Endothelial cell of umbilical vein (primary cell): ENCODE results near the gene BOLL.

ENCODE experiments used
- CTCF ChIP-seq, 2 donors: IDR thresholded peaks; 1 replicate in 1 of 2; 2 replicates in 1 of 2; pipeline ENCODE4 v1.5.1; 2011; ENCODE audit warnings: low read length in 2 of 2, mild to moderate bottlenecking in 2 of 2, moderate library complexity in 2 of 2, control low read depth in 1 of 2, inconsistent platforms in 1 of 2, low read depth in 1 of 2; ENCODE audit not compliant: insufficient read depth in 1 of 2; ENCODE audit errors: extremely low read depth in 1 of 2
- EZH2 ChIP-seq: IDR thresholded peaks from 2 replicates; pipeline ENCODE4 v1.6.1; 2012; ENCODE audit warnings: borderline replicate concordance, low read depth, mild to moderate bottlenecking, moderate library complexity, low read length, inconsistent platforms; ENCODE audit not compliant: severe bottlenecking
- JUN ChIP-seq: IDR thresholded peaks from 2 replicates; pipeline ENCODE4 v1.6.1; 2011; ENCODE audit warnings: borderline replicate concordance, low read depth; ENCODE audit not compliant: insufficient read length, insufficient read depth
- MYC ChIP-seq: IDR thresholded peaks from one replicate; pipeline ENCODE4 v1.6.1; 2011; ENCODE audit warnings: mild to moderate bottlenecking, low read depth, low read length
- POLR2A ChIP-seq: IDR thresholded peaks from 2 replicates; pipeline ENCODE4 v1.6.1; 2012; ENCODE audit warnings: low read depth, mild to moderate bottlenecking, control low read depth, low read length

- TF ChIP-seq JUN (no peak), CTCF (IDR thresholded peaks at IDR 0.05; ENCODE audit: extremely low read depth in 1 of 2, insufficient read depth in 1 of 2, low read depth in 1 of 2, low read length in 2 of 2) (no peak), EZH2 (no peak), MYC (no peak), POLR2A (no peak)
These were observed 8.3 kb upstream of the BOLL start for GRCh38 chr2:197793456-197793855.
